B cell (primary cell): Measurements from ENCODE around the gene RIMBP2. TPM values are rescaled to one million over a fixed set of nuclear protein-coding genes. Genes with fewer than 3 reads are reported as not detected.

ENCODE experiments used
- ATAC-seq: fragments of 200-7000 bp; cut with Tn5 transposase; one replicate; pipeline ENCODE4 v1.10.0; 2021; ENCODE audit warnings: low read depth, mild to moderate bottlenecking, moderate number of reproducible peaks, moderate library complexity
- CTCF ChIA-PET: fragments of 350-600 bp; sonication (Branson Sonifier 250); formaldehyde crosslinking; loops from one replicate; lab custom pipeline; 2021; ENCODE audit warnings: antibody characterized with exemption, inconsistent platforms; lab: Charles Lee
- POLR2A ChIA-PET: fragments of 350-600 bp; sonication (Branson Sonifier 250); formaldehyde crosslinking; loops from one replicate; lab custom pipeline; 2021; ENCODE audit warnings: antibody characterized with exemption; lab: Charles Lee
- DNase-seq: peaks from one replicate; pipeline ENCODE4 v3.0.0; 2013
- H2AFZ ChIP-seq: 2 replicates; pipeline ENCODE4 v1.6.1; 2012; ENCODE audit warnings: mild to moderate bottlenecking, low read depth, low read length; ENCODE audit not compliant: insufficient read depth, poor library complexity, severe bottlenecking
- H3K27ac ChIP-seq, 2 donors: 1 replicate in 1 of 2; 2 replicates in 1 of 2; pipeline ENCODE4 v1.5.1; 2012 to 2013; ENCODE audit warnings: low read length in 2 of 2, mild to moderate bottlenecking in 2 of 2, moderate library complexity in 1 of 2
- H3K27me3 ChIP-seq, 4 experiments: fragments of 200-600 bp in 1 of 4; sonication (generic) in 1 of 4; replicated peaks in 1 of 4; 1 replicate in 2 of 4; 2 replicates in 2 of 4; pipeline versions ENCODE4 v1.6.1 to v1.7.0; 2013 to 2016; ENCODE audit warnings: low read length in 3 of 4, mild to moderate bottlenecking in 2 of 4, mixed read lengths in 1 of 4, moderate library complexity in 1 of 4; ENCODE audit not compliant: insufficient read depth in 4 of 4, control insufficient read depth in 3 of 4; ENCODE audit errors: control extremely low read depth in 1 of 4
- H3K36me3 ChIP-seq, 2 experiments: replicated peaks in 1 of 2; 1 replicate in 1 of 2; 2 replicates in 1 of 2; pipeline versions ENCODE4 v1.6.1 to v1.7.1; 2013; ENCODE audit warnings: low read length in 1 of 2; ENCODE audit not compliant: insufficient read depth in 2 of 2, control insufficient read depth in 1 of 2; ENCODE audit errors: control extremely low read depth in 1 of 2, extremely low read depth in 1 of 2
- H3K4me1 ChIP-seq, 2 donors: fragments of 200-600 bp in 1 of 2; sonication (generic) in 1 of 2; 1 replicate in 1 of 2; 2 replicates in 1 of 2; pipeline versions ENCODE4 v1.5.1 to v1.6.1; 2013 to 2017; ENCODE audit warnings: low read length in 2 of 2; ENCODE audit not compliant: control insufficient read depth in 2 of 2, insufficient read depth in 2 of 2
- H3K4me2 ChIP-seq: replicated peaks from 2 replicates; pipeline ENCODE3; 2012; ENCODE audit warnings: mild to moderate bottlenecking, low read depth, low read length; ENCODE audit not compliant: poor library complexity, severe bottlenecking
- H3K4me3 ChIP-seq, 5 experiments: fragments of 200-600 bp in 1 of 5; sonication (generic) in 1 of 5; 1 replicate in 3 of 5; 2 replicates in 2 of 5; pipeline versions ENCODE4 v1.5.1 to v1.7.0; 2011 to 2016; ENCODE audit warnings: low read length in 4 of 5, mild to moderate bottlenecking in 4 of 5, low read depth in 2 of 5, control low read depth in 1 of 5, moderate library complexity in 1 of 5; ENCODE audit not compliant: insufficient read depth in 1 of 5; ENCODE audit errors: control extremely low read depth in 1 of 5, extremely low read depth in 1 of 5
- H3K79me2 ChIP-seq: fragments of 200-600 bp; sonication (generic); one replicate; pipeline ENCODE4 v1.6.0; 2016; ENCODE audit warnings: low read length; ENCODE audit not compliant: control insufficient read depth, insufficient read depth
- H3K9ac ChIP-seq: fragments of 200-600 bp; sonication (generic); 2 replicates; pipeline ENCODE4 v1.6.1; 2017; ENCODE audit warnings: mild to moderate bottlenecking, low read length, moderate library complexity
- H3K9me3 ChIP-seq, 3 donors: one replicate each; pipeline versions ENCODE4 v1.6.1 to v1.7.1; 2013; ENCODE audit warnings: low read length in 2 of 3; ENCODE audit not compliant: control insufficient read depth in 2 of 3, insufficient read depth in 1 of 3; ENCODE audit errors: control extremely low read depth in 1 of 3
- H4K20me1 ChIP-seq: 2 replicates; pipeline ENCODE4 v1.6.0; 2012; ENCODE audit warnings: mild to moderate bottlenecking, low read length; ENCODE audit not compliant: insufficient read depth, control insufficient read depth, poor library complexity, severe bottlenecking
- H3K27ac Mint-ChIP-seq: one replicate; pipeline ENCODE4 v1.8.0; 2021; ENCODE audit warnings: mixed read lengths
- H3K27me3 Mint-ChIP-seq: one replicate; pipeline ENCODE4 v1.8.0; 2021; ENCODE audit warnings: mixed read lengths
- H3K4me1 Mint-ChIP-seq: one replicate; pipeline ENCODE4 v1.8.0; 2021; ENCODE audit warnings: mixed read lengths
- H3K4me3 Mint-ChIP-seq: one replicate; pipeline ENCODE4 v1.8.0; 2021; ENCODE audit warnings: mixed read lengths
- H3K9me3 Mint-ChIP-seq: one replicate; pipeline ENCODE4 v1.8.0; 2022; ENCODE audit warnings: mixed read lengths; ENCODE audit not compliant: insufficient read depth
- EZH2 ChIP-seq: IDR thresholded peaks from 2 replicates; pipeline ENCODE4 v1.6.1; 2012; ENCODE audit warnings: borderline replicate concordance, low read depth, mild to moderate bottlenecking, moderate library complexity, low read length; ENCODE audit not compliant: insufficient read depth, poor library complexity, severe bottlenecking
- WGBS: methylation state at CpG from one replicate; pipeline ENCODE4 v1.1.5; 2013; ENCODE audit warnings: missing lambda C conversion rate; ENCODE audit not compliant: insufficient coverage; 5-methylcytosine and 5-hydroxymethylcytosine counted together
- intact Hi-C: fragments of 100-400 bp; cut with micrococcal nuclease; formaldehyde crosslinking; loops from one replicate; pipeline ENCODE4 v1.10.0; 2022
- polyA plus RNA-seq: library from polyadenylated mRNA; depleted of rRNA; stranded (reverse); fragments of >200 nt; gene quantifications from 2 replicates; pipeline ENCODE4 v1.2.3, GENCODE V29; 2012
- total RNA-seq, 2 donors: library from RNA; stranded (reverse); fragments of 120-200 nt in 1 of 2; gene quantifications; 1 replicate in 1 of 2; 2 replicates in 1 of 2; pipeline versions ENCODE4 v1.2.3 to v1.2.4, GENCODE V29; 2013 to 2022
- TF ChIP-seq, protein P1 (sequence below): fragments of 200-600 bp; IDR thresholded peaks from one replicate; pipeline ENCODE4 v1.8.0; 2022; ENCODE audit warnings: antibody characterized with exemption, mild to moderate bottlenecking

The RIMBP2 gene
- total and polyA plus RNA-seq, 2 donors (not counting 1 experiment from before 2014, with no cell fraction given), result not detected

DNA sequence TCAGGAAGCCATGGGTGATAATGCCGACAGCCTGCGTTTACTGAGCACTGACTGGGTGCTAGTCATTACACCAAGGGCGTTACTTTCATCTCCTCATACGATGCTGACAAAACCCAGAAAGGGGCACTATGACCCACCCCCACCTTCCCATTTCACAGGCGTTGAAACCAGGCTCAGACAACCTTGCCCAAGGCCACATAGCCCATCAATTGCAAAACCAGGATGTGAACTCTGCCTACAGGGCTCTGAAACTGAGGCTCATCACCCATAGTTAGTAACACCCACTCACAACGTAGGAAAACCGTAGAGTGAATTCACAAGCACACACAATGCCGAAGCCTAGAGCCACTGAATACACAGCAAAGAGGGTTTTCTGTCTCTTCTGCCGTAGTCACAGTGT is 119.9 kb downstream of the RIMBP2 start:
- H3K9me3 Mint-ChIP-seq, result peaks cover 2% of the 10 kb centered on the region
- Histone ChIP-seq H3K27me3 (no peaks in the 10 kb centered on the region), H3K79me2 (no peaks in the 10 kb centered on the region), H3K36me3 (no peaks in the 10 kb centered on the region), H3K4me3 (no peak overlapping the region), H2AFZ (no peak overlapping the region), H3K4me1 (no peaks in the 10 kb centered on the region), H3K9me3 (peaks cover 0 to 25% (median 0%) of the 10 kb centered on the region in 3 donors), H3K4me2 (no peak overlapping the region), H3K27ac (no peak overlapping the region), H3K9ac (no peak overlapping the region), H4K20me1 (no peaks in the 10 kb centered on the region)
- ATAC-seq, result no peak
- no peaks in the 10 kb centered on the region for H3K4me1 Mint-ChIP-seq
- no peak overlapping the region for H3K27ac Mint-ChIP-seq
- POLR2A ChIA-PET, result no interaction called here
- intact Hi-C loops, result no loop called here
- TF ChIP-seq EZH2, result no peak
- TF ChIP-seq, protein P1, sequence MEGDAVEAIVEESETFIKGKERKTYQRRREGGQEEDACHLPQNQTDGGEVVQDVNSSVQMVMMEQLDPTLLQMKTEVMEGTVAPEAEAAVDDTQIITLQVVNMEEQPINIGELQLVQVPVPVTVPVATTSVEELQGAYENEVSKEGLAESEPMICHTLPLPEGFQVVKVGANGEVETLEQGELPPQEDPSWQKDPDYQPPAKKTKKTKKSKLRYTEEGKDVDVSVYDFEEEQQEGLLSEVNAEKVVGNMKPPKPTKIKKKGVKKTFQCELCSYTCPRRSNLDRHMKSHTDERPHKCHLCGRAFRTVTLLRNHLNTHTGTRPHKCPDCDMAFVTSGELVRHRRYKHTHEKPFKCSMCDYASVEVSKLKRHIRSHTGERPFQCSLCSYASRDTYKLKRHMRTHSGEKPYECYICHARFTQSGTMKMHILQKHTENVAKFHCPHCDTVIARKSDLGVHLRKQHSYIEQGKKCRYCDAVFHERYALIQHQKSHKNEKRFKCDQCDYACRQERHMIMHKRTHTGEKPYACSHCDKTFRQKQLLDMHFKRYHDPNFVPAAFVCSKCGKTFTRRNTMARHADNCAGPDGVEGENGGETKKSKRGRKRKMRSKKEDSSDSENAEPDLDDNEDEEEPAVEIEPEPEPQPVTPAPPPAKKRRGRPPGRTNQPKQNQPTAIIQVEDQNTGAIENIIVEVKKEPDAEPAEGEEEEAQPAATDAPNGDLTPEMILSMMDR, result no peak
- H3K4me3 Mint-ChIP-seq, result no peak overlapping the region
- CTCF ChIA-PET, result no interaction called here
- DNase-seq, result no peak
- H3K27me3 Mint-ChIP-seq, result no peaks in the 10 kb centered on the region
- 71% methylated on average over 9 of the region's 9 CpGs for WGBS

DNA sequence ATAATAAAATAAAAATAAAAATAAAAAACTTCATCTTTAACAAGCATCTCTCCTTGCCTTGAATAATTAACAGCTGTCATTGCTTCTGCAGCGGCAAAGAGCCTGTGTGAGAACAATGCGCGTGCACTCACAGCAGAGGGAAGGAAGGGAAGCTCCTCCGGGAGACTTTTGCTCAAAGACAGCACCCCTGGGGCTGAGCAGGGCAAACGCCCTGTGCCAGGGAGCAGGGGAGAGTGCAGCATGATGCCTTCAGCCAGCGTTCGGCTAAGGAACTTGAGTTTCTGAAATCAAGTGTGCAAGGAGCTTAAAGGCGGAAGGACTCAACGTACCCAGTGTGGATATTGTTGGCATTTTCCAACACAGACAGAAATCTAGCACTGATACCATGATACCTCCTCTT is 120.5 kb downstream of the RIMBP2 start:
- no peak for TF ChIP-seq EZH2
- TF ChIP-seq, protein P1, result no peak
- Mint-ChIP-seq H3K4me1 (no peaks in the 10 kb centered on the region), H3K27me3 (no peaks in the 10 kb centered on the region), H3K4me3 (no peak overlapping the region), H3K9me3 (peaks cover 2% of the 10 kb centered on the region), H3K27ac (no peak overlapping the region)
- CTCF ChIA-PET, result no interaction called here
- Histone ChIP-seq H3K4me1 (no peaks in the 10 kb centered on the region), H3K27ac (no peak overlapping the region), H3K79me2 (no peaks in the 10 kb centered on the region), H3K4me3 (no peak overlapping the region), H3K9me3 (peaks cover 0 to 25% (median 0%) of the 10 kb centered on the region in 3 donors), H3K36me3 (no peaks in the 10 kb centered on the region), H4K20me1 (no peaks in the 10 kb centered on the region), H3K9ac (no peak overlapping the region), H3K27me3 (no peaks in the 10 kb centered on the region), H2AFZ (no peak overlapping the region), H3K4me2 (no peak overlapping the region)
- intact Hi-C loops, result no loop called here
- WGBS, result 82% methylated on average over 9 of the region's 9 CpGs
- POLR2A ChIA-PET, result no interaction called here
- DNase-seq (no peak), ATAC-seq (no peak)
